Smooth muscle cell (in vitro differentiated cells): ENCODE measurements around the gene HP1BP3. TPM values are rescaled to one million over a fixed set of nuclear protein-coding genes. Genes with fewer than 3 reads are reported as not detected.

Source experiments
- DNase-seq: peaks from one replicate; lab custom pipeline; 2025; ENCODE audit not compliant: unreplicated experiment; lab: John Stamatoyannopoulos, UW
- H2AFZ ChIP-seq: fragments of 200-600 bp; sonication (generic); 2 replicates; pipeline ENCODE4 v1.6.0; 2016; ENCODE audit warnings: antibody characterized with exemption, low read depth, mild to moderate bottlenecking
- H3F3A ChIP-seq: fragments of 200-600 bp; sonication (generic); 2 replicates; pipeline ENCODE4 v1.6.0; 2017; ENCODE audit warnings: antibody characterized with exemption, low read depth
- H3K27ac ChIP-seq: fragments of 200-600 bp; sonication (generic); 2 replicates; pipeline ENCODE4 v1.5.1; 2016; ENCODE audit warnings: low read depth, mild to moderate bottlenecking
- H3K27me3 ChIP-seq: fragments of 200-600 bp; sonication (generic); 2 replicates; pipeline ENCODE4 v1.6.1; 2016; ENCODE audit warnings: low read depth, mild to moderate bottlenecking
- H3K36me3 ChIP-seq: fragments of 200-600 bp; sonication (generic); 2 replicates; pipeline ENCODE4 v1.5.1; 2016; ENCODE audit warnings: low read depth
- H3K4me1 ChIP-seq: fragments of 200-600 bp; sonication (generic); 2 replicates; pipeline ENCODE4 v1.5.1; 2016; ENCODE audit warnings: low read depth
- H3K4me2 ChIP-seq: fragments of 200-600 bp; sonication (generic); 2 replicates; pipeline ENCODE4 v1.6.0; 2016; ENCODE audit warnings: mild to moderate bottlenecking
- H3K4me3 ChIP-seq: fragments of 200-600 bp; sonication (generic); 2 replicates; pipeline ENCODE4 v1.5.1; 2016; ENCODE audit warnings: mild to moderate bottlenecking
- H3K79me2 ChIP-seq: fragments of 200-600 bp; sonication (generic); 2 replicates; pipeline ENCODE4 v1.6.0; 2016; ENCODE audit warnings: low read depth, mild to moderate bottlenecking
- H3K9ac ChIP-seq: fragments of 200-600 bp; sonication (generic); 2 replicates; pipeline ENCODE4 v1.6.0; 2016; ENCODE audit warnings: low read depth
- H3K9me3 ChIP-seq: fragments of 200-600 bp; sonication (generic); replicated peaks from 2 replicates; pipeline ENCODE4 v1.5.1; 2016; ENCODE audit warnings: low read depth
- H4K20me1 ChIP-seq: fragments of 200-600 bp; sonication (generic); 2 replicates; pipeline ENCODE4 v1.6.0; 2016; ENCODE audit warnings: low read depth
- WGBS: methylation state at CpG from one replicate; pipeline ENCODE4 v1.1.7; 2016; ENCODE audit warnings: low lambda C conversion rate; 5-methylcytosine and 5-hydroxymethylcytosine counted together
- polyA plus RNA-seq: library from polyadenylated mRNA; unstranded; fragments of >200 nt; fragmentation: Nextera tagmentation; extraction: Ambion mirVana; gene quantifications from 2 replicates; pipeline ENCODE4 v1.2.1, GENCODE V29; 2016
- total RNA-seq: library from RNA; depleted of rRNA; stranded (reverse); fragments of >200 nt; gene quantifications from 2 replicates; pipeline ENCODE4 v1.2.3, GENCODE V29; 2014
- TF ChIP-seq, protein P1 (sequence below): fragments of 200-600 bp; sonication (generic); IDR thresholded peaks from 2 replicates; pipeline ENCODE4 v1.5.1; 2017; ENCODE audit warnings: borderline replicate concordance, mild to moderate bottlenecking, antibody characterized with exemption; ENCODE audit not compliant: insufficient read depth, poor library complexity, severe bottlenecking

HP1BP3 gene
- total and polyA plus RNA-seq, 2 experiments from 2014 or later: 77.9 to 110 TPM

DNA sequence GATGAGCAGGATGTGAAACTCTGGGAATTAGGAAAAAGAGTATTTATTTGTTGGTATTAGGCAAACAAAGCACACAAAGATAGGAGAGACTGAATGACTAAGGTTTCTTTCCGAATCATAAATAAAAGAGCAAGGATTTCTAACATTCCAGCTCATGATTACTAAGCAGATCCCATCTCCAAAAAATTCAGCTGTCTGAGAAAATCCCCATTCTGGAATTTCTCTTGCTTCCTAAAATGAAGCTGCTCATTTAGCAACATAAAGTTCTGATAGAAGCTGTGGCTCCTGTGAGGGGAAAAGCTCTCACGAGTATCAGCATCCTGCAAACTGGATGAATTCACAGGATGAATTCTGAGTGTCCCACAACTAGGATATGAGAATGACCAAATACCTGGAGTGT, 47.9 kb downstream of the HP1BP3 start:
- Histone ChIP-seq H3K4me3 (no peak overlapping the region), H3K79me2 (peaks cover 4% of the 10 kb centered on the region), H3K27ac (peak overlapping the region; percentile 48), H3K27me3 (no peaks in the 10 kb centered on the region), H3K36me3 (peaks cover 12% of the 10 kb centered on the region), H4K20me1 (peaks cover 10% of the 10 kb centered on the region), H3K4me2 (peak overlapping the region; percentile 12), H3F3A (peaks cover 18% of the 10 kb centered on the region), H2AFZ (no peak overlapping the region), H3K9me3 (no peaks in the 10 kb centered on the region), H3K9ac (peak overlapping the region; percentile 9), H3K4me1 (no peaks in the 10 kb centered on the region)
- 23% methylated on average over 2 of the region's 2 CpGs for WGBS
- no peak for DNase-seq
- TF ChIP-seq, protein P1, sequence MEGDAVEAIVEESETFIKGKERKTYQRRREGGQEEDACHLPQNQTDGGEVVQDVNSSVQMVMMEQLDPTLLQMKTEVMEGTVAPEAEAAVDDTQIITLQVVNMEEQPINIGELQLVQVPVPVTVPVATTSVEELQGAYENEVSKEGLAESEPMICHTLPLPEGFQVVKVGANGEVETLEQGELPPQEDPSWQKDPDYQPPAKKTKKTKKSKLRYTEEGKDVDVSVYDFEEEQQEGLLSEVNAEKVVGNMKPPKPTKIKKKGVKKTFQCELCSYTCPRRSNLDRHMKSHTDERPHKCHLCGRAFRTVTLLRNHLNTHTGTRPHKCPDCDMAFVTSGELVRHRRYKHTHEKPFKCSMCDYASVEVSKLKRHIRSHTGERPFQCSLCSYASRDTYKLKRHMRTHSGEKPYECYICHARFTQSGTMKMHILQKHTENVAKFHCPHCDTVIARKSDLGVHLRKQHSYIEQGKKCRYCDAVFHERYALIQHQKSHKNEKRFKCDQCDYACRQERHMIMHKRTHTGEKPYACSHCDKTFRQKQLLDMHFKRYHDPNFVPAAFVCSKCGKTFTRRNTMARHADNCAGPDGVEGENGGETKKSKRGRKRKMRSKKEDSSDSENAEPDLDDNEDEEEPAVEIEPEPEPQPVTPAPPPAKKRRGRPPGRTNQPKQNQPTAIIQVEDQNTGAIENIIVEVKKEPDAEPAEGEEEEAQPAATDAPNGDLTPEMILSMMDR: no peak

DNA sequence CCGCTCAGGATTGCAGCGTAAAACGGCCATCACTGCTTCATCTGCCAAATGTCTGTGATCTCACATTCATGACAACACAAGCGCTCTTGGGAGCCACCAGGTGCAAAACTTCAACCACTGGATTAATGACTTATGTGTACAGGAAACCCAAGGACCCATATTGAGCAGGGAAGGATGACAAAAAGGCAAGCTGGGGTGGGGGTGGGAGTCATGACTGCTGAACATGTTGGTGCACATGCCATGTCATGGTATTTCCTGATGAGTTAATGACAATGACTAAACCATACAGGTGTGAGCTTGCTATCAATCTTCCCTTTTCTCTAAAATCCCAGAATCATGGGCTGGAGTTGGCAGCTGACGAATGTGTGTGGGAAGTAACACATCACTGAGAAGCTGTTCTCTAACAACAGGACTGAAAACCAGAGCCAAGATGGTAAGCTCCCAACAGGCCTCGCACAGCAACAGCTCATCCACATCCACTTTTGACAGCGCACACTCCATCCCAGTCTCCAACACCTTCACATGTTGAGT, 51.5 kb downstream of the HP1BP3 start:
- DNase-seq: no peak
- 95% methylated on average over 7 of the region's 7 CpGs for WGBS

DNA sequence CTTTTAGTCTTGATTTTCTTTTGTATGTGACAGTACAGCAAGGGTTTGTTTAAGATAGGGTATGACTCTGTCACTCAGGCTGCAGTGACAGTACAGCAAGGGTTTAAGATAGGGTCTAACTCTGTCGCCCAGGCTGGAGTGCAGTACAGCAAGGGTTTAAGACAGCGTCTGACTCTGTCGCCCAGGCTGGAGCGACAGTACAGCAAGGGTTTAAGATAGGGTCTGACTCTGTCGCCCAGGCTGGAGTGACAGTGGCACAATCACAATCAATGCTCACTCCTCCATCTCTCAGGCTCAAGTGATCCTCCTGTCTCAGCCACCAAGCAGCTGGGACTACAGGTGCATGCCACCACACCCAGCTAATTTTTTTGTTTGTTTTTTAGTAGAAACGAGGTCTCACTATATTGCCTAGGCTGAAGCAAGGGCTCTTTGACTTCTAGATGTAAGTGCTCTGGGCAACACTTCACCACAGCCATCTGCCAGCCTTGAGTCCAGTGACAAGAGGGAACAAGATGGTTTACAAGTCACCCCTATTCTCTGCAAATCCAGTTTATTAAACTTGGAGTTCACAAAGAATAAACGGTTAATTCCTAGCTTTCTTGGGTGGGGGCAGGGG, 53.6 kb downstream of the HP1BP3 start:
- Histone ChIP-seq H2AFZ (no peak overlapping the region), H3K9me3 (no peaks in the 10 kb centered on the region), H3K36me3 (no peaks in the 10 kb centered on the region), H3K27ac (peak overlapping the region; percentile 34), H3K4me2 (peak overlapping the region; percentile 92), H4K20me1 (no peaks in the 10 kb centered on the region), H3K79me2 (no peaks in the 10 kb centered on the region), H3K27me3 (peaks cover 32% of the 10 kb centered on the region), H3K9ac (peak overlapping the region; percentile 11), H3K4me1 (no peaks in the 10 kb centered on the region), H3F3A (peaks cover 9% of the 10 kb centered on the region), H3K4me3 (peak overlapping the region; percentile 53)
- TF ChIP-seq, protein P1: no peak
- 25% methylated on average over 7 of the region's 7 CpGs for WGBS
- DNase-seq: no peak

More for the DNA sequence above, 51.5 kb downstream of the HP1BP3 start:
- Histone ChIP-seq H3K79me2 (no peaks in the 10 kb centered on the region), H3K9ac (no peak overlapping the region), H3F3A (peaks cover 15% of the 10 kb centered on the region), H3K27me3 (peaks cover 11% of the 10 kb centered on the region), H3K4me1 (no peaks in the 10 kb centered on the region), H2AFZ (no peak overlapping the region), H3K4me3 (no peak overlapping the region), H3K4me2 (no peak overlapping the region), H4K20me1 (peaks cover 4% of the 10 kb centered on the region), H3K27ac (no peak overlapping the region), H3K9me3 (no peaks in the 10 kb centered on the region), H3K36me3 (no peaks in the 10 kb centered on the region)
- TF ChIP-seq, protein P1: no peak
